Immature natural killer cell (primary cell): ENCODE measurements around the gene SKI. TPM values are rescaled to one million over a fixed set of nuclear protein-coding genes. Genes with fewer than 3 reads are reported as not detected.
"Not testable (repeated sequence)": the region's sequence is repeated elsewhere in the genome, so short reads cannot be mapped to it uniquely, and the experiment has no call there.

Experiments used
- DNase-seq, 3 donors: peaks; one replicate each; pipeline ENCODE4 v3.0.0; 2022; ENCODE audit warnings: mixed read lengths in 1 of 3
- H3K27ac Mint-ChIP-seq, 6 donors: one replicate each; pipeline ENCODE4 v1.8.0; 2020; ENCODE audit warnings: mixed read lengths in 6 of 6, mild to moderate bottlenecking in 5 of 6, inconsistent platforms in 4 of 6, moderate library complexity in 3 of 6
- H3K27me3 Mint-ChIP-seq, 3 donors: one replicate each; pipeline ENCODE4 v1.8.0; 2020 to 2021; ENCODE audit warnings: low read depth in 3 of 3, mild to moderate bottlenecking in 3 of 3, mixed read lengths in 3 of 3, moderate library complexity in 3 of 3, inconsistent platforms in 1 of 3
- H3K36me3 Mint-ChIP-seq, 3 donors: one replicate each; pipeline ENCODE4 v1.8.0; 2020; ENCODE audit warnings: mixed read lengths in 3 of 3, inconsistent platforms in 2 of 3, mild to moderate bottlenecking in 2 of 3
- H3K4me1 Mint-ChIP-seq, 2 donors: one replicate each; pipeline ENCODE4 v1.8.0; 2020; ENCODE audit warnings: inconsistent platforms in 2 of 2, mild to moderate bottlenecking in 2 of 2, mixed read lengths in 2 of 2, moderate library complexity in 1 of 2
- H3K4me3 Mint-ChIP-seq, 5 donors: one replicate each; pipeline ENCODE4 v1.8.0; 2020; ENCODE audit warnings: mild to moderate bottlenecking in 5 of 5, mixed read lengths in 5 of 5, inconsistent platforms in 3 of 5, moderate library complexity in 3 of 5
- H3K9me3 Mint-ChIP-seq, 6 donors: one replicate each; pipeline ENCODE4 v1.8.0; 2020; ENCODE audit warnings: mild to moderate bottlenecking in 6 of 6, mixed read lengths in 6 of 6, inconsistent platforms in 4 of 6, moderate library complexity in 3 of 6
- polyA plus RNA-seq, 3 donors: library from polyadenylated mRNA; unstranded; fragments of 300-500 nt; fragmentation: Illumina TruSeq; gene quantifications; one replicate each; pipeline ENCODE4 v1.2.3, GENCODE V29; 2021

Gene SKI
- polyA plus RNA-seq, 3 donors from 2014 or later = 0.87 to 1.0 TPM; not detected in 1

DNA sequence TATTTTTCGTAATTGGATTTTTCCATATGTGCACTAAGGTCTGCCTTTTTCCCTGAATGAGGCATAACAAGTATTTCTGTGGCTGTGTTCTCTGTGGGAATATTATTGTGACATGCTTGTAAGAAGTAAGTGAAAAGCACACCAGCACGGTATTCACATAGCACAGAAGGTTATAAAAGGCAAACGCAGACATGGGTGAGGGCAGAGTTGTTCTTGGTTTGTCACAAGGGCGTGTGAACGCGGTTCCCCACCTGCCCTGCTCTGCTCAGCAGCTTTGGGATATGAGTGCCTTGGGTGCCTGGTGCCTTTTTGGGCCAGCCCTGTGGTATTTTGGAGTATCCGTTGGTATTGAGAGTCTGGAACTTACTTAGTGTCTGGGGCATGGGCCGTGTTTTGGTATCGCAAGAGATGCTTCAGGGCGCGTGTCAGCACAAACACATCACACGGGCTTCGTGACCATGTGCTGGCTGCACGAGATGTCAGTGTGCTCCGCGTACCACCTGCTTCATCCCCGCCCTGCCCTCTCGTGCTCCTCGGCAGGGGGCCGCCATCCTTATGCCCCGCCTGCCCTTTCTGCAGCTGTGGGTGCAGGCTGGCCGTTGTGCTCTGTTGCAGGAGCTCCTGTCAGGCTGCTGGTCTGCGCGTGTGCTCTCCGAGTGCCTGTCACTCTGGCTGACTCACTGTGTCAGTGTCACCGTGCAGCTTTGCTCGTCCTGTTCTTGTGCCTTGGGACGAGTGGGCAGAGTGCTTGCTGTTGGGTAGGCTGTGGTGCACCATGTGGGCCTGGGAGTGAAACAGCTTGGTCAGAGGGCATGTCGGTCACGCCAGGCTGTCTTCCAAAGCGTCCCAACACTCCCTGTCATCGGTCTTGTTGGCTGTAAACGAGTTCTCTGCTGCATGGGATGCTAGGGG, 15.0 kb downstream of the SKI start:
- Mint-ChIP-seq H3K4me1 (peaks cover 51 to 66% of the 10 kb centered on the region in 2 donors), H3K9me3 (no peaks in the 10 kb centered on the region), H3K27ac (peak overlapping the region in 4 of 6 donors; percentile 6 to 88 (median 21)), H3K36me3 (peaks cover 6 to 23% (median 11%) of the 10 kb centered on the region in 3 donors), H3K27me3 (peaks cover 24 to 80% (median 72%) of the 10 kb centered on the region in 3 donors), H3K4me3 (no peak overlapping the region)
- no peak for DNase-seq

- Mint-ChIP-seq H3K27me3 (peaks cover 6 to 57% (median 57%) of the 10 kb centered on the region in 3 donors), H3K36me3 (peaks cover 2 to 11% (median 2%) of the 10 kb centered on the region in 3 donors), H3K4me3 (peak overlapping the region in 2 of 5 donors; percentile 17 to 63), H3K4me1 (peaks cover 48 to 56% of the 10 kb centered on the region in 2 donors), H3K27ac (peak overlapping the region in 1 of 6 donors; percentile 88)
- H3K9me3 Mint-ChIP-seq, DNase-seq: not testable (repeated sequence)
These were observed 18.9 kb downstream of the SKI start for GRCh38 chr1:2247045-2247394.

GRCh38 chr1:2247760-2248126, 19.6 kb downstream of the SKI start:
- Mint-ChIP-seq H3K27ac (peak overlapping the region in 1 of 6 donors; percentile 23), H3K9me3 (no peaks in the 10 kb centered on the region), H3K4me1 (peaks cover 48 to 53% of the 10 kb centered on the region in 2 donors), H3K4me3 (no peak overlapping the region), H3K27me3 (peaks cover 0 to 58% (median 50%) of the 10 kb centered on the region in 3 donors), H3K36me3 (peaks cover 0 to 9% (median 2%) of the 10 kb centered on the region in 3 donors)
- no peak for DNase-seq

GRCh38 chr1:2248127-2248826, 20.2 kb downstream of the SKI start:
- no peak for DNase-seq
- Mint-ChIP-seq H3K27me3 (peaks cover 0 to 62% (median 45%) of the 10 kb centered on the region in 3 donors), H3K27ac (peak overlapping the region in 4 of 6 donors; percentile 16 to 75 (median 52)), H3K4me3 (peak overlapping the region in 2 of 5 donors; percentile 6 to 42), H3K9me3 (no peaks in the 10 kb centered on the region), H3K36me3 (peaks cover 0 to 8% (median 2%) of the 10 kb centered on the region in 3 donors), H3K4me1 (peaks cover 47 to 51% of the 10 kb centered on the region in 2 donors)

DNA sequence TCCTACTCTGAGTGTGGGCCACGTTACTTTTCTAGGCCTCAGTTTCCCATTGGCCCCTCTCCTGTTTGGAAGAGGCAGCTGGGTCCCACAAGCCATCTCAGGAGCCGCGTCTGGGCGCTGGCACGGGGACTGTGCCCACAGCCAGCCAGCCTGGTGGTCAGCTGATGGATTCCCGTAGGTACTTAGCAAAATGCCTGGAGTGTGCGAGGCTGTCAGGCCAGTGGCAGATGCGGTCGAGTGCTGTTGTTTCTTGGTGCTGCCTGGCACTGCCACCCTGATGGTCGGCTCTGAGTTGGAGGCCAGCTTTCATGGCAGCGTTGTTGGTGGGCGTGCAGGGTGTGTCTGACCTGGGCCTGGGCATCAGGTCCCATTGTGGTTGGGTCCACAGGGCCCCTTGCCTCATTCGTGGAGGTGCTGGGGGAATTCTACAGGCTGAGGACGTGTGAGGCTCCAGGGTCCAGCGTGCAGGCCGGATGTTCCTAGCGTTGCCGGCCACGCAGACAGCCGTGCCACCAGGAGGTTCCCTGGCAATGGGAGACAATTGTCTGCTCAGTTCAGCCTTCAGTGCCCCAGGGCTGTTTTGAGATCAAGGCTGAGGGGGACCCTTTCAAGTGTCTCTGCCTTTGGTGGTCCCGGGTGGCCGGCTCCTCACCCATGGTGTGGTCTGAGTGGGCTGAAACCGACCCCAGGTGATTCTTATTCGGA, 20.9 kb downstream of the SKI start:
- Mint-ChIP-seq H3K4me1 (peaks cover 45% of the 10 kb centered on the region in 2 donors), H3K27ac (peak overlapping the region in 5 of 6 donors; percentile 14 to 75 (median 43)), H3K36me3 (peaks cover 0 to 3% (median 2%) of the 10 kb centered on the region in 3 donors), H3K9me3 (peaks cover 0 to 2% (median 0%) of the 10 kb centered on the region in 6 donors), H3K4me3 (peak overlapping the region in 2 of 5 donors; percentile 5 to 42), H3K27me3 (peaks cover 0 to 62% (median 38%) of the 10 kb centered on the region in 3 donors)
- no peak for DNase-seq

- Mint-ChIP-seq H3K4me1 (peaks cover 44% of the 10 kb centered on the region in 2 donors), H3K27me3 (peaks cover 0 to 64% (median 38%) of the 10 kb centered on the region in 3 donors), H3K36me3 (peaks cover 0 to 3% (median 2%) of the 10 kb centered on the region in 3 donors), H3K9me3 (peaks cover 0 to 2% (median 0%) of the 10 kb centered on the region in 6 donors), H3K4me3 (no peak overlapping the region), H3K27ac (peak overlapping the region in 4 of 6 donors; percentile 14 to 75 (median 42))
- DNase-seq = no peak
These were observed 21.4 kb downstream of the SKI start for GRCh38 chr1:2249559-2249906.

DNA sequence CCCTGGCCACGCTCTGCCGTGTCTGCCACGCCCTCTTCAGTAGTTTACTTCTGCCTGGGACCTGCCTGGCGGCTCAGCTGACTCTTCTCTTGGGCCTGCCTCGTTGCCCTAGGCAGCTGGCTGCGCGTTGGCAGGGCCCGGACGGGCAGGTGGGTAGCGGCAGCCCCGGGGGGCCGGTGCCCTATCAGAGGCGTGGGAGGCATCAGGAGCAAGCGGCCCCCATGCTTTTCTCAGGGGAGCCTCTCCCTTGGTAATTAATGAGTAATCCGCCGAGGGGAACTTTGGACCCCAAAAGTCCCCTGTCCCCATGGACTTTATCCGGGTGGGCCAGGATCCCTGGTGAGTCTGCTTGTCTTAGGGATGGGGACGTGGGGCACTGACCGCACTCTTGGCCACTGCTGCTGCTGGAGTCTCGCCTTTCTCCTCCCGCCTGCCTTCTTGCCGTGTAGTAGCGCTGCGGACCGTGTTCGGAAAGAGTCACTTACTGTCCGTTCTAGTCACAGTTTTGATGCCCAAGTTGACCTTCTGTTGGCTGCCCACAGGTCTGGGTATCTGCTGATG, 22.7 kb downstream of the SKI start:
- DNase-seq = no peak
- Mint-ChIP-seq H3K27ac (peak overlapping the region in 4 of 6 donors; percentile 46 to 78 (median 63)), H3K4me3 (no peak overlapping the region), H3K4me1 (peaks cover 39% of the 10 kb centered on the region in 2 donors), H3K27me3 (peaks cover 0 to 59% (median 35%) of the 10 kb centered on the region in 3 donors), H3K36me3 (peaks cover 0 to 3% (median 2%) of the 10 kb centered on the region in 3 donors), H3K9me3 (peaks cover 0 to 2% (median 0%) of the 10 kb centered on the region in 6 donors)

- Mint-ChIP-seq H3K27ac (peak overlapping the region in 4 of 6 donors; percentile 54 to 72 (median 60)), H3K27me3 (peaks cover 0 to 53% (median 30%) of the 10 kb centered on the region in 3 donors), H3K36me3 (peaks cover 0 to 3% (median 2%) of the 10 kb centered on the region in 3 donors), H3K4me3 (no peak overlapping the region), H3K4me1 (peaks cover 34% of the 10 kb centered on the region in 2 donors), H3K9me3 (peaks cover 0 to 2% (median 0%) of the 10 kb centered on the region in 6 donors)
- no peak for DNase-seq
These were observed 23.2 kb downstream of the SKI start for GRCh38 chr1:2251363-2251762.

- Mint-ChIP-seq H3K9me3 (peaks cover 0 to 2% (median under 1%) of the 10 kb centered on the region in 6 donors), H3K27ac (peak overlapping the region in 4 of 6 donors; percentile 35 to 88 (median 60)), H3K4me3 (no peak overlapping the region), H3K27me3 (peaks cover 0 to 49% (median 25%) of the 10 kb centered on the region in 3 donors), H3K4me1 (peaks cover 29 to 30% of the 10 kb centered on the region in 2 donors), H3K36me3 (peaks cover 0 to 3% (median 2%) of the 10 kb centered on the region in 3 donors)
- no peak for DNase-seq
These were observed 23.7 kb downstream of the SKI start for GRCh38 chr1:2251786-2252185.

- Mint-ChIP-seq H3K27ac (peak overlapping the region in 2 of 6 donors; percentile 35 to 88), H3K9me3 (peaks cover 0 to 5% (median 4%) of the 10 kb centered on the region in 6 donors), H3K4me1 (peaks cover 23 to 25% of the 10 kb centered on the region in 2 donors), H3K27me3 (peaks cover 0 to 47% (median 19%) of the 10 kb centered on the region in 3 donors), H3K36me3 (peaks cover 0 to 3% (median 2%) of the 10 kb centered on the region in 3 donors), H3K4me3 (peak overlapping the region in 3 of 5 donors; percentile 25 to 50 (median 26))
- DNase-seq = no peak
These were observed 24.3 kb downstream of the SKI start for GRCh38 chr1:2252423-2252822.

DNA sequence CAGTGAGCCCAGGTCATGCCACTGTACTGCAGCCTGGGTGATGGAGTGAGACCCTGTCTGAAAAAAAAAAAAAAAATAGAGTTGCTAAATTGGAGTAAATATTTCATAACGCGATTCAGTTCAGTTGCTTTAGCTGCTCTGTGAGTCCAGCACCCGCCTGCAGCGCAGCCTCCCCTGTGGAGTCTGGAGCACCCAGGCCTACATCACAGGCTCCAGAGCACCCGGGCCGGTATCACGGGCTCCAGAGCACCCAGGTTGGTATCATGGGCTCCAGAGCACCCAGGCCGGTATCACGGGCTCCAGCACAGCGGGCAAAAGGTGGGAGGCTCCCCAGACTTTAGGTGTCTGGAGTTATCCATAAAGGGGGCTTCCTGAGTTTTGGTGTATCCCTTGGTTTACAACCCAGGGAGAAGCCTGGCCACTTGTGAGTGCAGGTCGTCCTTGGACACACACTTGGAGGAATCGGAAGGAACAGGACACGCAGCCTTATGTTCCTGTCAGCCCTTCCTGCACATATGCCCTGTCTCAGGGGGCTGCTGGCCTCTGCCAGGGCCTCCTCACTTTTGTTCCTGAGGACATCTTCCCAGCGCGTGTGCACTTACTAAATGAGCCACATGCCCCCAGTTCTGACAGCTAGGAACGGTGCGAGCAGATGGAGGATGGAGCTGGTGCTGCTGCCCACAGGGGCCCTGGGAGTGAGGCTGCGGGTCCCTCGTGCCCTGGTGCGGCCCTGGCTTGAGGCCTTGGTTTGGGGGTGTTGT, 25.1 kb downstream of the SKI start:
- Mint-ChIP-seq H3K27me3 (peaks cover 0 to 46% (median 22%) of the 10 kb centered on the region in 3 donors), H3K4me3 (peak overlapping the region in 4 of 5 donors; percentile 7 to 52 (median 24)), H3K36me3 (peaks cover 0 to 3% (median 2%) of the 10 kb centered on the region in 3 donors), H3K27ac (peak overlapping the region in 1 of 6 donors; percentile 88), H3K9me3 (peaks cover 0 to 5% (median 4%) of the 10 kb centered on the region in 6 donors), H3K4me1 (peaks cover 26 to 30% of the 10 kb centered on the region in 2 donors)
- no peak for DNase-seq
